ENCODE results near the gene RBBP5. TPM values are rescaled to one million over a fixed set of nuclear protein-coding genes. Genes with fewer than 3 reads are reported as not detected.

RBBP5 gene
- total RNA-seq, 1 experiment from 2014 or later: 24.5 TPM

- ChIA-PET CTCF (no interaction called here), POLR2A (no interaction called here)
- TF ChIP-seq FOSL1 (IDR thresholded peaks at IDR 0.05; ENCODE audit: low read depth) (no peak), ELF1 (IDR thresholded peaks at IDR 0.05; ENCODE audit: borderline replicate concordance, low read depth) (no peak), JUND (IDR thresholded peaks at IDR 0.05) (no peak), TCF7L2 (IDR thresholded peaks at IDR 0.05; ENCODE audit: borderline replicate concordance, extremely low read depth, insufficient read depth, insufficient read length) (no peak), CBX3 (IDR thresholded peaks at IDR 0.05; ENCODE audit: low read depth) (no peak), ZNF274 (IDR thresholded peaks at IDR 0.05; ENCODE audit: low read depth, low read length) (no peak), ZFX (IDR thresholded peaks at IDR 0.05) (no peak), YY1 (IDR thresholded peaks at IDR 0.05; ENCODE audit: extremely low read depth, insufficient replicate concordance, low read depth, low read length) (no peak), EGR1 (IDR thresholded peaks at IDR 0.05; ENCODE audit: low read depth) (no peak), POLR2A (IDR thresholded peaks at IDR 0.05; ENCODE audit: borderline replicate concordance, extremely low read depth, insufficient read depth, insufficient read length) (no peak), SIN3A (IDR thresholded peaks at IDR 0.05; ENCODE audit: low read depth) (no peak), EZH2 (IDR thresholded peaks at IDR 0.05) (no peak), RAD21 (IDR thresholded peaks at IDR 0.05; ENCODE audit: low read depth) (no peak)
- TF ChIP-seq, protein P1, sequence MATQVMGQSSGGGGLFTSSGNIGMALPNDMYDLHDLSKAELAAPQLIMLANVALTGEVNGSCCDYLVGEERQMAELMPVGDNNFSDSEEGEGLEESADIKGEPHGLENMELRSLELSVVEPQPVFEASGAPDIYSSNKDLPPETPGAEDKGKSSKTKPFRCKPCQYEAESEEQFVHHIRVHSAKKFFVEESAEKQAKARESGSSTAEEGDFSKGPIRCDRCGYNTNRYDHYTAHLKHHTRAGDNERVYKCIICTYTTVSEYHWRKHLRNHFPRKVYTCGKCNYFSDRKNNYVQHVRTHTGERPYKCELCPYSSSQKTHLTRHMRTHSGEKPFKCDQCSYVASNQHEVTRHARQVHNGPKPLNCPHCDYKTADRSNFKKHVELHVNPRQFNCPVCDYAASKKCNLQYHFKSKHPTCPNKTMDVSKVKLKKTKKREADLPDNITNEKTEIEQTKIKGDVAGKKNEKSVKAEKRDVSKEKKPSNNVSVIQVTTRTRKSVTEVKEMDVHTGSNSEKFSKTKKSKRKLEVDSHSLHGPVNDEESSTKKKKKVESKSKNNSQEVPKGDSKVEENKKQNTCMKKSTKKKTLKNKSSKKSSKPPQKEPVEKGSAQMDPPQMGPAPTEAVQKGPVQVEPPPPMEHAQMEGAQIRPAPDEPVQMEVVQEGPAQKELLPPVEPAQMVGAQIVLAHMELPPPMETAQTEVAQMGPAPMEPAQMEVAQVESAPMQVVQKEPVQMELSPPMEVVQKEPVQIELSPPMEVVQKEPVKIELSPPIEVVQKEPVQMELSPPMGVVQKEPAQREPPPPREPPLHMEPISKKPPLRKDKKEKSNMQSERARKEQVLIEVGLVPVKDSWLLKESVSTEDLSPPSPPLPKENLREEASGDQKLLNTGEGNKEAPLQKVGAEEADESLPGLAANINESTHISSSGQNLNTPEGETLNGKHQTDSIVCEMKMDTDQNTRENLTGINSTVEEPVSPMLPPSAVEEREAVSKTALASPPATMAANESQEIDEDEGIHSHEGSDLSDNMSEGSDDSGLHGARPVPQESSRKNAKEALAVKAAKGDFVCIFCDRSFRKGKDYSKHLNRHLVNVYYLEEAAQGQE (IDR thresholded peaks at IDR 0.05; ENCODE audit: low read depth): no peak
- TF ChIP-seq, protein P2, sequence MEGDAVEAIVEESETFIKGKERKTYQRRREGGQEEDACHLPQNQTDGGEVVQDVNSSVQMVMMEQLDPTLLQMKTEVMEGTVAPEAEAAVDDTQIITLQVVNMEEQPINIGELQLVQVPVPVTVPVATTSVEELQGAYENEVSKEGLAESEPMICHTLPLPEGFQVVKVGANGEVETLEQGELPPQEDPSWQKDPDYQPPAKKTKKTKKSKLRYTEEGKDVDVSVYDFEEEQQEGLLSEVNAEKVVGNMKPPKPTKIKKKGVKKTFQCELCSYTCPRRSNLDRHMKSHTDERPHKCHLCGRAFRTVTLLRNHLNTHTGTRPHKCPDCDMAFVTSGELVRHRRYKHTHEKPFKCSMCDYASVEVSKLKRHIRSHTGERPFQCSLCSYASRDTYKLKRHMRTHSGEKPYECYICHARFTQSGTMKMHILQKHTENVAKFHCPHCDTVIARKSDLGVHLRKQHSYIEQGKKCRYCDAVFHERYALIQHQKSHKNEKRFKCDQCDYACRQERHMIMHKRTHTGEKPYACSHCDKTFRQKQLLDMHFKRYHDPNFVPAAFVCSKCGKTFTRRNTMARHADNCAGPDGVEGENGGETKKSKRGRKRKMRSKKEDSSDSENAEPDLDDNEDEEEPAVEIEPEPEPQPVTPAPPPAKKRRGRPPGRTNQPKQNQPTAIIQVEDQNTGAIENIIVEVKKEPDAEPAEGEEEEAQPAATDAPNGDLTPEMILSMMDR (IDR thresholded peaks at IDR 0.05 in 2 of 3, conservative IDR thresholded peaks at IDR 0.05 in 1 of 3; ENCODE audit: borderline replicate concordance in 1 of 3, insufficient read depth in 1 of 3, low read depth in 2 of 3, low read length in 2 of 3): no peak
Measured at GRCh38 chr1:205168291-205168690, 46.5 kb upstream of the RBBP5 start.

More at GRCh38 chr1:205168291-205168690, 46.5 kb upstream of the RBBP5 start:
- RAD21 ChIA-PET (ENCODE audit: low non-redundant PET in 1 of 2, low total read pairs in 2 of 2, uncharacterized antibody in 2 of 2, unreplicated experiment in 2 of 2): interaction anchor here in 1 of 2 experiments (0.6 kb wide), 1 partner anchor 61 kb away, joined by 4 read pairs; no protein-coding TSS in a partner anchor
- DNase-seq (ENCODE audit: low read depth, low spot score) (no peak), ATAC-seq (no peak)
- Histone ChIP-seq H3K9me3 (ENCODE audit: control insufficient read depth in 1 of 2, insufficient read depth in 1 of 2, low read depth in 1 of 2, low read length in 2 of 2) (no peaks in the 10 kb centered on the region), H3K9ac (ENCODE audit: low read length) (no peak overlapping the region), H3K4me2 (ENCODE audit: low read length) (no peak overlapping the region), H3K27me3 (ENCODE audit: insufficient read depth, low read length) (no peaks in the 10 kb centered on the region), H3K27ac (ENCODE audit: low read depth, low read length) (no peak overlapping the region), H4K20me1 (ENCODE audit: insufficient read depth) (no peaks in the 10 kb centered on the region), H3K4me1 (ENCODE audit: control insufficient read depth in 1 of 2, insufficient read depth in 2 of 2, low read length in 2 of 2) (peaks cover 4 to 11% of the 10 kb centered on the region in 2 experiments; a peak in 2 of 4 replicates), H2AFZ (ENCODE audit: low read depth, low read length, poor library complexity, severe bottlenecking) (no peak overlapping the region), H3K9me2 (ENCODE audit: insufficient read depth) (no peaks in the 10 kb centered on the region), H3K79me2 (ENCODE audit: insufficient read depth, low read length) (0 out of 2 replicates have a peak, but pooled peaks cover 4% of the 10 kb centered on the region), H3K36me3 (ENCODE audit: control insufficient read depth in 1 of 2, insufficient read depth in 2 of 2, low read length in 2 of 2) (no peaks in the 10 kb centered on the region), H3K4me3 (replicated peaks in 1 of 2; ENCODE audit: low read depth in 1 of 2, low read length in 2 of 2) (no peak overlapping the region)
- intact Hi-C loops (cut with micrococcal nuclease): no loop called here
- no TSS peak for BruUV-seq (replicated peaks)

Data from HCT116 (cell line).